H9 (cell line): ENCODE results near the gene GRB10. TPM values are rescaled to one million over a fixed set of nuclear protein-coding genes. Genes with fewer than 3 reads are reported as not detected.

Source experiments
- DNase-seq: peaks from one replicate; pipeline ENCODE4 v3.0.0-alpha.2; 2017
- H2AFZ ChIP-seq: one replicate; pipeline ENCODE4 v1.6.1; 2013; ENCODE audit warnings: mild to moderate bottlenecking, low read length, control low read depth, moderate library complexity
- H2AK5ac ChIP-seq: 2 replicates; pipeline ENCODE4 v1.6.1; 2013; ENCODE audit warnings: low read length, control low read depth, mixed read lengths; ENCODE audit not compliant: insufficient read length
- H2BK120ac ChIP-seq: one replicate; pipeline ENCODE4 v1.6.1; 2013; ENCODE audit warnings: low read depth, mild to moderate bottlenecking, low read length, control low read depth, inconsistent platforms; ENCODE audit not compliant: poor library complexity, severe bottlenecking
- H2BK12ac ChIP-seq: 2 replicates; pipeline ENCODE4 v1.6.1; 2013; ENCODE audit warnings: low read length, control low read depth, mixed read lengths, low read depth; ENCODE audit not compliant: insufficient read length
- H2BK15ac ChIP-seq: 2 replicates; pipeline ENCODE4 v1.6.1; 2013; ENCODE audit warnings: low read depth, low read length, control low read depth
- H2BK20ac ChIP-seq: one replicate; pipeline ENCODE4 v1.6.1; 2013; ENCODE audit warnings: low read depth, mild to moderate bottlenecking, low read length, control low read depth, inconsistent platforms; ENCODE audit not compliant: poor library complexity, severe bottlenecking
- H2BK5ac ChIP-seq: 2 replicates; pipeline ENCODE4 v1.6.1; 2013; ENCODE audit warnings: low read length, control low read depth, mixed read lengths; ENCODE audit not compliant: insufficient read length
- H3K14ac ChIP-seq: 2 replicates; pipeline ENCODE4 v1.6.1; 2013; ENCODE audit warnings: low read length, control low read depth; ENCODE audit not compliant: insufficient read depth
- H3K18ac ChIP-seq: 2 replicates; pipeline ENCODE4 v1.6.1; 2013; ENCODE audit warnings: low read depth, mild to moderate bottlenecking, mixed read lengths, low read length, control low read depth; ENCODE audit not compliant: insufficient read length
- H3K23ac ChIP-seq: 2 replicates; pipeline ENCODE4 v1.6.1; 2013; ENCODE audit warnings: low read length, control low read depth, mixed read lengths, low read depth; ENCODE audit not compliant: insufficient read length
- H3K23me2 ChIP-seq: 2 replicates; pipeline ENCODE4 v1.6.1; 2013; ENCODE audit warnings: low read depth, mild to moderate bottlenecking, mixed read lengths, low read length, control low read depth; ENCODE audit not compliant: insufficient read length, poor library complexity, severe bottlenecking
- H3K27ac ChIP-seq: 2 replicates; pipeline ENCODE4 v1.5.1; 2013; ENCODE audit warnings: low read length, control low read depth, mixed read lengths, low read depth; ENCODE audit not compliant: insufficient read length
- H3K27me3 ChIP-seq: 2 replicates; pipeline ENCODE4 v1.6.1; 2013; ENCODE audit warnings: low read length, control low read depth, inconsistent platforms; ENCODE audit not compliant: insufficient read depth
- H3K4ac ChIP-seq: 2 replicates; pipeline ENCODE4 v1.6.1; 2013; ENCODE audit warnings: low read depth, mild to moderate bottlenecking, control low read depth, inconsistent platforms, low read length, moderate library complexity
- H3K4me1 ChIP-seq: 2 replicates; pipeline ENCODE4 v1.6.1; 2013; ENCODE audit warnings: low read length, control low read depth, inconsistent platforms; ENCODE audit not compliant: insufficient read depth
- H3K4me2 ChIP-seq: 2 replicates; pipeline ENCODE4 v1.6.1; 2013; ENCODE audit warnings: low read length, control low read depth, mixed read lengths; ENCODE audit not compliant: insufficient read length, insufficient read depth
- H3K56ac ChIP-seq: 2 replicates; pipeline ENCODE4 v1.6.1; 2013; ENCODE audit warnings: low read depth, mild to moderate bottlenecking, mixed read lengths, low read length, control low read depth; ENCODE audit not compliant: insufficient read length
- H3K79me1 ChIP-seq: 2 replicates; pipeline ENCODE4 v1.6.1; 2013; ENCODE audit warnings: low read depth, mild to moderate bottlenecking, moderate library complexity, low read length, control low read depth, inconsistent platforms; ENCODE audit not compliant: insufficient read depth, poor library complexity, severe bottlenecking
- H3K79me2 ChIP-seq: 2 replicates; pipeline ENCODE4 v1.6.1; 2013; ENCODE audit warnings: low read length, control low read depth, inconsistent platforms; ENCODE audit not compliant: insufficient read depth
- H3K9ac ChIP-seq: 2 replicates; pipeline ENCODE4 v1.6.1; 2013; ENCODE audit warnings: low read length, control low read depth, mixed read lengths; ENCODE audit not compliant: insufficient read length; ENCODE audit errors: extremely low read depth
- H3K9me3 ChIP-seq: one replicate; pipeline ENCODE4 v1.6.1; 2013; ENCODE audit warnings: low read depth, low read length, inconsistent platforms; ENCODE audit not compliant: control insufficient read depth
- H3T11ph ChIP-seq: one replicate; pipeline ENCODE4 v1.6.1; 2013; ENCODE audit warnings: mild to moderate bottlenecking, low read length, control low read depth, inconsistent platforms
- H4K20me1 ChIP-seq: one replicate; pipeline ENCODE4 v1.6.1; 2013; ENCODE audit not compliant: control insufficient read depth, insufficient read length, insufficient read depth
- H4K5ac ChIP-seq: 2 replicates; pipeline ENCODE4 v1.6.1; 2013; ENCODE audit warnings: low read depth, mild to moderate bottlenecking, mixed read lengths, low read length, control low read depth; ENCODE audit not compliant: insufficient read length
- H4K8ac ChIP-seq: replicated peaks from 2 replicates; pipeline ENCODE4 v1.6.1; 2013; ENCODE audit warnings: low read length, control low read depth, mixed read lengths, low read depth; ENCODE audit not compliant: insufficient read length
- H4K91ac ChIP-seq: 2 replicates; pipeline ENCODE4 v1.6.1; 2013; ENCODE audit warnings: low read depth, mild to moderate bottlenecking, moderate library complexity, mixed read lengths, low read length, control low read depth; ENCODE audit not compliant: insufficient read length
- H3K27ac Mint-ChIP-seq, 3 experiments: 2 replicates in 2 of 3; 3 replicates in 1 of 3; pipeline ENCODE4 v1.8.0; 2020 to 2021; ENCODE audit warnings: mixed read lengths in 3 of 3, mild to moderate bottlenecking in 1 of 3, moderate library complexity in 1 of 3
- H3K27me3 Mint-ChIP-seq: 2 replicates; pipeline ENCODE4 v1.8.0; 2021; ENCODE audit warnings: low read depth, mild to moderate bottlenecking, moderate library complexity, mixed read lengths
- H3K36me3 Mint-ChIP-seq, 3 experiments: 2 replicates in 2 of 3; 3 replicates in 1 of 3; pipeline ENCODE4 v1.8.0; 2020 to 2021; ENCODE audit warnings: low read depth in 3 of 3, mixed read lengths in 3 of 3; ENCODE audit not compliant: insufficient read depth in 1 of 3
- H3K4me1 Mint-ChIP-seq, 2 experiments: 2 replicates each; pipeline ENCODE4 v1.8.0; 2020; ENCODE audit warnings: mixed read lengths in 2 of 2
- H3K4me3 Mint-ChIP-seq, 2 experiments: 2 replicates in 1 of 2; 3 replicates in 1 of 2; pipeline ENCODE4 v1.8.0; 2020 to 2021; ENCODE audit warnings: mild to moderate bottlenecking in 2 of 2, mixed read lengths in 2 of 2, moderate library complexity in 1 of 2
- H3K9me3 Mint-ChIP-seq, 2 experiments: 2 replicates in 1 of 2; 3 replicates in 1 of 2; pipeline ENCODE4 v1.8.0; 2020; ENCODE audit warnings: mild to moderate bottlenecking in 2 of 2, mixed read lengths in 2 of 2, moderate library complexity in 1 of 2
- WGBS: extraction: QIAGEN DNeasy Blood & Tissue Kit; methylation state at CpG from one replicate; pipeline ENCODE4 v1.1.7; 2013; ENCODE audit warnings: missing lambda C conversion rate, low lambda C conversion rate, mixed read lengths; ENCODE audit not compliant: insufficient read length; ENCODE audit errors: extremely low coverage; 5-methylcytosine and 5-hydroxymethylcytosine counted together
- total RNA-seq: library from RNA; stranded (reverse); gene quantifications from 2 replicates; pipeline ENCODE4 v1.2.1, GENCODE V29; 2021
- TF ChIP-seq, protein P1 (sequence below): fragments of 200-600 bp; sonication (generic); conservative IDR thresholded peaks from 3 replicates; pipeline ENCODE4 v1.8.0; 2021; ENCODE audit warnings: antibody characterized with exemption, mild to moderate bottlenecking

GRB10 gene
- total RNA-seq, 1 experiment from 2014 or later: 108 TPM

DNA sequence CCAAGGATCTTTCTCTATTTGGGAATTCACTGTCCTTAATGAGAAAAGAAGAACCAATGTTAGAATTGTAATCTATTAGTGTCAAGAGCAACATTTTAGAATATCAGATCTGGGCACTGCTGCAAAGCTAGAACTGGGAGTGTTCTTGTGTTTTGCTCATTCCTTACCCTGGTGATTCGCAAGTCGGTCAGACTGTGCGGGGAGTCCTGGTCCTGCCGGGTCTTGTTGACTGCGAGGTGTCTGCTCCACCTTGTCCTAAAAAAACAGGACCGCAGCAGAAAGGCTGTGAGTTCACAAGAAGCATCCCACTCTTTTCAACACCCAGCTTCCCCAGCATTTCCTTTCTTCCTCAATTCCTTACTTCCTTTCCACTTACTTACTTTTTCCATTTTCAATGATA, 79.0 kb downstream of the GRB10 start:
- peaks cover 3% of the 10 kb centered on the region for H4K20me1 ChIP-seq
- no peaks in the 10 kb centered on the region for H3K9me3 Mint-ChIP-seq

More for the DNA sequence above, 79.0 kb downstream of the GRB10 start:
- Histone ChIP-seq H3K4ac (no peak overlapping the region), H2BK12ac (no peak overlapping the region), H3K14ac (no peak overlapping the region), H3K4me1 (no peaks in the 10 kb centered on the region; the same call in 1 of the 2 replicates), H3K27ac (no peak overlapping the region), H3K18ac (no peak overlapping the region), H2BK5ac (no peak overlapping the region), H3K23ac (no peak overlapping the region), H3K4me2 (no peak overlapping the region), H2BK120ac (no peak overlapping the region), H3K9me3 (no peaks in the 10 kb centered on the region), H2AFZ (no peak overlapping the region), H3K79me2 (no peaks in the 10 kb centered on the region; the same call in 1 of the 2 replicates), H3K9ac (no peak overlapping the region), H2BK20ac (no peak overlapping the region), H2BK15ac (no peak overlapping the region), H3T11ph (no peak overlapping the region), H4K91ac (no peak overlapping the region), H3K56ac (no peak overlapping the region), H3K79me1 (no peaks in the 10 kb centered on the region), H4K8ac (no peak overlapping the region), H3K23me2 (no peaks in the 10 kb centered on the region), H4K5ac (no peak overlapping the region), H2AK5ac (no peak overlapping the region), H3K27me3 (no peaks in the 10 kb centered on the region)
- DNase-seq: no peak
- H3K4me1 Mint-ChIP-seq: peaks cover 28 to 34% of the 10 kb centered on the region in 2 experiments
- H3K27me3 Mint-ChIP-seq: no peaks in the 10 kb centered on the region
- no peak overlapping the region for H3K4me3 Mint-ChIP-seq
- H3K36me3 Mint-ChIP-seq: peaks cover 8 to 26% (median 19%) of the 10 kb centered on the region in 3 experiments; a peak in 6 of 7 replicates
- TF ChIP-seq, protein P1, sequence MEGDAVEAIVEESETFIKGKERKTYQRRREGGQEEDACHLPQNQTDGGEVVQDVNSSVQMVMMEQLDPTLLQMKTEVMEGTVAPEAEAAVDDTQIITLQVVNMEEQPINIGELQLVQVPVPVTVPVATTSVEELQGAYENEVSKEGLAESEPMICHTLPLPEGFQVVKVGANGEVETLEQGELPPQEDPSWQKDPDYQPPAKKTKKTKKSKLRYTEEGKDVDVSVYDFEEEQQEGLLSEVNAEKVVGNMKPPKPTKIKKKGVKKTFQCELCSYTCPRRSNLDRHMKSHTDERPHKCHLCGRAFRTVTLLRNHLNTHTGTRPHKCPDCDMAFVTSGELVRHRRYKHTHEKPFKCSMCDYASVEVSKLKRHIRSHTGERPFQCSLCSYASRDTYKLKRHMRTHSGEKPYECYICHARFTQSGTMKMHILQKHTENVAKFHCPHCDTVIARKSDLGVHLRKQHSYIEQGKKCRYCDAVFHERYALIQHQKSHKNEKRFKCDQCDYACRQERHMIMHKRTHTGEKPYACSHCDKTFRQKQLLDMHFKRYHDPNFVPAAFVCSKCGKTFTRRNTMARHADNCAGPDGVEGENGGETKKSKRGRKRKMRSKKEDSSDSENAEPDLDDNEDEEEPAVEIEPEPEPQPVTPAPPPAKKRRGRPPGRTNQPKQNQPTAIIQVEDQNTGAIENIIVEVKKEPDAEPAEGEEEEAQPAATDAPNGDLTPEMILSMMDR: no peak
- H3K27ac Mint-ChIP-seq: peak overlapping the region in 1 of 3 experiments; percentile 59; a peak in 3 of 7 replicates
- no CpG with 5 or more reads among the region's 6 CpGs for WGBS
